IMR-90 (cell line): ENCODE results near the gene RAD51B. TPM values are rescaled to one million over a fixed set of nuclear protein-coding genes. Genes with fewer than 3 reads are reported as not detected.

Experiments used
- ATAC-seq: fragments of 200-7000 bp; cut with Tn5 transposase; 2 replicates; pipeline ENCODE4 v1.9.1; 2020; ENCODE audit warnings: low read depth, mild to moderate bottlenecking, moderate library complexity
- BruUV-seq: library from RNA; stranded (reverse); fragments of 400-500 nt; replicated peaks from 2 replicates; lab custom pipeline; 2021; lab: Mats Ljungman, UMichigan
- CTCF ChIA-PET: fragments of 300-600 bp; formaldehyde crosslinking; extraction: SDS; loops from one replicate; lab custom pipeline; 2021; ENCODE audit warnings: antibody characterized with exemption; lab: Yijun Ruan, JAX
- POLR2A ChIA-PET: fragments of 300-600 bp; sonication (Branson Sonifier 250); formaldehyde crosslinking; loops from one replicate; lab custom pipeline; 2022; ENCODE audit warnings: antibody characterized with exemption; ENCODE audit not compliant: unreplicated experiment; lab: Charles Lee
- DNase-seq: peaks from one replicate; pipeline ENCODE4 v3.0.0; 2013
- H2AFZ ChIP-seq: replicated peaks from 2 replicates; pipeline ENCODE3; 2013; ENCODE audit warnings: low read length, mild to moderate bottlenecking; ENCODE audit not compliant: poor library complexity
- H2AK5ac ChIP-seq: 2 replicates; pipeline ENCODE4 v1.6.1; 2013; ENCODE audit warnings: low read depth, low read length, inconsistent platforms
- H2AK9ac ChIP-seq: replicated peaks from 2 replicates; pipeline ENCODE3; 2013; ENCODE audit warnings: mild to moderate bottlenecking, low read depth, low read length, moderate library complexity; ENCODE audit not compliant: poor library complexity
- H2BK120ac ChIP-seq: 2 replicates; pipeline ENCODE4 v1.6.1; 2013; ENCODE audit warnings: low read depth, low read length, inconsistent platforms
- H2BK15ac ChIP-seq: 3 replicates; pipeline ENCODE4 v1.6.1; 2013; ENCODE audit warnings: low read depth, low read length, inconsistent platforms
- H2BK20ac ChIP-seq: 2 replicates; pipeline ENCODE4 v1.6.1; 2013; ENCODE audit warnings: low read depth, mild to moderate bottlenecking, inconsistent platforms, low read length, moderate library complexity
- H2BK5ac ChIP-seq: 2 replicates; pipeline ENCODE4 v1.6.1; 2013; ENCODE audit warnings: mild to moderate bottlenecking, low read depth, low read length, inconsistent platforms; ENCODE audit not compliant: poor library complexity, severe bottlenecking
- H3K14ac ChIP-seq: replicated peaks from 2 replicates; pipeline ENCODE4 v1.6.1; 2013; ENCODE audit warnings: low read depth, low read length, inconsistent platforms
- H3K18ac ChIP-seq: 2 replicates; pipeline ENCODE4 v1.6.1; 2013; ENCODE audit warnings: low read depth, low read length, control low read depth
- H3K23ac ChIP-seq: 2 replicates; pipeline ENCODE4 v1.6.1; 2013; ENCODE audit warnings: low read depth, low read length, inconsistent platforms
- H3K27ac ChIP-seq: 2 replicates; pipeline ENCODE4 v1.5.1; 2013; ENCODE audit warnings: mild to moderate bottlenecking, control low read depth, low read length; ENCODE audit not compliant: insufficient read depth
- H3K27me3 ChIP-seq: 2 replicates; pipeline ENCODE4 v1.6.1; 2013; ENCODE audit warnings: low read length; ENCODE audit not compliant: control insufficient read depth, insufficient read depth
- H3K36me3 ChIP-seq: 2 replicates; pipeline ENCODE4 v1.6.1; 2013; ENCODE audit warnings: low read length, mixed read lengths; ENCODE audit not compliant: control insufficient read depth, insufficient read depth
- H3K4ac ChIP-seq: 2 replicates; pipeline ENCODE4 v1.6.1; 2013; ENCODE audit warnings: low read depth, low read length, inconsistent platforms
- H3K4me1 ChIP-seq: 2 replicates; pipeline ENCODE4 v1.6.1; 2013; ENCODE audit warnings: low read length, mixed read lengths; ENCODE audit not compliant: control insufficient read depth, insufficient read depth
- H3K4me2 ChIP-seq: 2 replicates; pipeline ENCODE4 v1.6.1; 2013; ENCODE audit warnings: low read depth, mild to moderate bottlenecking, control low read depth, low read length, moderate library complexity
- H3K4me3 ChIP-seq: 2 replicates; pipeline ENCODE4 v1.5.1; 2013; ENCODE audit warnings: low read depth, mild to moderate bottlenecking, control low read depth, low read length, moderate library complexity; ENCODE audit not compliant: insufficient read depth
- H3K56ac ChIP-seq: 2 replicates; pipeline ENCODE4 v1.6.1; 2013; ENCODE audit warnings: low read length, inconsistent platforms; ENCODE audit not compliant: insufficient read depth; ENCODE audit errors: extremely low read depth
- H3K79me1 ChIP-seq, 2 experiments: 2 replicates each; pipeline ENCODE4 v1.6.1; 2013; ENCODE audit warnings: low read length in 2 of 2, inconsistent platforms in 1 of 2, low read depth in 1 of 2
- H3K9ac ChIP-seq: 2 replicates; pipeline ENCODE4 v1.6.1; 2013; ENCODE audit warnings: low read depth, low read length, control low read depth
- H3K9me1 ChIP-seq: 2 replicates; pipeline ENCODE4 v1.6.1; 2013; ENCODE audit warnings: low read length, inconsistent platforms; ENCODE audit not compliant: insufficient read depth
- H3K9me3 ChIP-seq: 2 replicates; pipeline ENCODE4 v1.6.1; 2013; ENCODE audit warnings: low read length; ENCODE audit not compliant: control insufficient read depth, insufficient read depth
- H4K20me1 ChIP-seq: 2 replicates; pipeline ENCODE4 v1.6.1; 2013; ENCODE audit warnings: low read length, inconsistent platforms; ENCODE audit not compliant: insufficient read depth
- H4K5ac ChIP-seq: 2 replicates; pipeline ENCODE4 v1.6.1; 2013; ENCODE audit warnings: mild to moderate bottlenecking, low read depth, low read length, control low read depth
- H4K8ac ChIP-seq, 2 experiments: 2 replicates each; pipeline ENCODE4 v1.6.1; 2013; ENCODE audit warnings: low read depth in 2 of 2, low read length in 2 of 2, control low read depth in 1 of 2, inconsistent platforms in 1 of 2
- H4K91ac ChIP-seq: 2 replicates; pipeline ENCODE4 v1.6.1; 2013; ENCODE audit warnings: low read depth, low read length, inconsistent platforms; ENCODE audit not compliant: insufficient read depth
- BHLHE40 ChIP-seq: fragments of 150-350 bp; IDR thresholded peaks from 2 replicates; pipeline ENCODE4 v1.6.1; 2016; ENCODE audit warnings: mild to moderate bottlenecking, low read depth, low read length
- CEBPB ChIP-seq: IDR thresholded peaks from 2 replicates; pipeline ENCODE4 v1.6.1; 2012; ENCODE audit warnings: low read depth, low read length, improper control_type of control experiment
- CHD1 ChIP-seq: IDR thresholded peaks from 2 replicates; pipeline ENCODE4 v1.6.1; 2012; ENCODE audit warnings: low read depth, low read length, improper control_type of control experiment
- CTCF ChIP-seq: conservative IDR thresholded peaks from 2 replicates; pipeline ENCODE4 v1.5.1; 2012; ENCODE audit warnings: mild to moderate bottlenecking, low read depth, low read length, improper control_type of control experiment
- ELK1 ChIP-seq: fragments of 150-350 bp; IDR thresholded peaks from 2 replicates; pipeline ENCODE4 v1.6.1; 2016; ENCODE audit warnings: low read depth, mild to moderate bottlenecking, low read length, moderate library complexity, borderline replicate concordance
- FOS ChIP-seq: fragments of 150-350 bp; IDR thresholded peaks from 2 replicates; pipeline ENCODE4 v1.6.1; 2016; ENCODE audit warnings: low read depth, low read length
- MAFK ChIP-seq: IDR thresholded peaks from 2 replicates; pipeline ENCODE4 v1.6.1; 2012; ENCODE audit warnings: low read depth, low read length, improper control_type of control experiment
- MAZ ChIP-seq: IDR thresholded peaks from 2 replicates; pipeline ENCODE4 v1.6.1; 2012; ENCODE audit warnings: low read depth, mild to moderate bottlenecking, low read length, improper control_type of control experiment, moderate library complexity, borderline replicate concordance
- MXI1 ChIP-seq: IDR thresholded peaks from 2 replicates; pipeline ENCODE4 v1.6.1; 2012; ENCODE audit warnings: low read depth, mild to moderate bottlenecking, low read length, moderate library complexity, borderline replicate concordance
- NFE2L2 ChIP-seq: fragments of 150-350 bp; IDR thresholded peaks from 2 replicates; pipeline ENCODE4 v1.6.1; 2016; ENCODE audit warnings: low read depth, mild to moderate bottlenecking, low read length
- POLR2A ChIP-seq: IDR thresholded peaks from 2 replicates; pipeline ENCODE4 v1.6.1; 2012; ENCODE audit warnings: mild to moderate bottlenecking, low read depth, low read length
- RAD21 ChIP-seq: IDR thresholded peaks from 2 replicates; pipeline ENCODE4 v1.6.1; 2012; ENCODE audit warnings: low read length, improper control_type of control experiment
- RCOR1 ChIP-seq: IDR thresholded peaks from 2 replicates; pipeline ENCODE4 v1.6.1; 2012; ENCODE audit warnings: mild to moderate bottlenecking, low read length, improper control_type of control experiment; ENCODE audit not compliant: insufficient replicate concordance
- RFX5 ChIP-seq: IDR thresholded peaks from 2 replicates; pipeline ENCODE4 v1.8.0; 2012; ENCODE audit warnings: low read depth, mild to moderate bottlenecking, low read length, moderate library complexity
- SMC3 ChIP-seq: fragments of 150-350 bp; IDR thresholded peaks from 2 replicates; pipeline ENCODE4 v1.6.1; 2016; ENCODE audit warnings: low read depth, mild to moderate bottlenecking, antibody characterized with exemption, low read length, moderate library complexity
- USF2 ChIP-seq: fragments of 150-350 bp; IDR thresholded peaks from 2 replicates; pipeline ENCODE4 v1.6.1; 2017; ENCODE audit warnings: mild to moderate bottlenecking, antibody characterized with exemption, low read length, low read depth
- dilution Hi-C: fragments of 300-500 bp; cut with HindIII; formaldehyde crosslinking; loops from one replicate; pipeline ENCODE4 v1.14.3; 2018; ENCODE audit warnings: low sequenced_read_pairs; ENCODE audit not compliant: unreplicated experiment
- in situ Hi-C: fragments of 300-500 bp; cut with MboI; formaldehyde crosslinking; loops from 3 replicates; pipeline ENCODE4 v1.14.3; 2019; ENCODE audit warnings: low sequenced_read_pairs, inconsistent platforms, mixed read lengths
- intact Hi-C: fragments of 100-400 bp; cut with micrococcal nuclease; formaldehyde crosslinking; loops from 2 replicates; pipeline ENCODE4 v1.10.0; 2022
- polyA plus RNA-seq, 3 experiments: library from polyadenylated mRNA; depleted of rRNA; stranded (reverse); fragments of >200 nt; gene quantifications; 2 replicates each; pipeline ENCODE4 v1.2.3, GENCODE V29; 2012; ENCODE audit warnings: low replicate concordance in 1 of 3
- total RNA-seq: library from RNA; depleted of rRNA; stranded (reverse); fragments of >200 nt; gene quantifications from 2 replicates; pipeline ENCODE4 v1.2.3, GENCODE V29; 2012

Gene RAD51B
- total and polyA plus RNA-seq, 2 of the 4 experiments (the other 2 are of a cell fraction): 5.1 to 18.8 TPM

- Histone ChIP-seq H3K14ac (no peak overlapping the region), H3K27me3 (no peaks in the 10 kb centered on the region), H2BK5ac (no peak overlapping the region), H3K18ac (no peak overlapping the region), H3K23ac (no peak overlapping the region), H3K4me2 (no peak overlapping the region), H4K5ac (no peak overlapping the region), H3K36me3 (no peaks in the 10 kb centered on the region), H2BK15ac (no peak overlapping the region), H3K9me3 (no peaks in the 10 kb centered on the region), H2AK5ac (no peak overlapping the region), H2AFZ (no peak overlapping the region), H2AK9ac (no peak overlapping the region), H3K27ac (no peak overlapping the region), H2BK120ac (no peak overlapping the region), H4K91ac (no peak overlapping the region), H3K56ac (no peak overlapping the region), H3K79me1 (no peaks in the 10 kb centered on the region), H3K9me1 (no peaks in the 10 kb centered on the region), H4K8ac (no peak overlapping the region), H4K20me1 (no peaks in the 10 kb centered on the region), H3K9ac (no peak overlapping the region), H3K4me3 (no peak overlapping the region), H2BK20ac (no peak overlapping the region), H3K4ac (no peak overlapping the region), H3K4me1 (no peaks in the 10 kb centered on the region)
- dilution Hi-C loops (no loop called here), in situ Hi-C loops (no loop called here), intact Hi-C loops (no loop called here)
- BruUV-seq: no TSS peak
- CTCF ChIA-PET: no interaction called here
- DNase-seq (no peak), ATAC-seq (no peak)
- POLR2A ChIA-PET: no interaction called here
- TF ChIP-seq MAFK: no peak
- no peak for TF ChIP-seq SMC3
- TF ChIP-seq USF2: no peak
- no peak for TF ChIP-seq ELK1
- no peak for TF ChIP-seq RAD21
- TF ChIP-seq CTCF: no peak
- TF ChIP-seq RCOR1: no peak
- no peak for TF ChIP-seq NFE2L2
- no peak for TF ChIP-seq FOS
- TF ChIP-seq CHD1: no peak
- no peak for TF ChIP-seq RFX5
- TF ChIP-seq BHLHE40: no peak
- no peak for TF ChIP-seq CEBPB
- no peak for TF ChIP-seq MAZ
- no peak for TF ChIP-seq POLR2A
- TF ChIP-seq MXI1: no peak
Observed at GRCh38 chr14:67973436-67973835, 153.9 kb downstream of the RAD51B start.
